ENCODE measurements around the gene PFKFB3. TPM values are rescaled to one million over a fixed set of nuclear protein-coding genes. Genes with fewer than 3 reads are reported as not detected.

The PFKFB3 gene
- total RNA-seq, 2 donors from 2014 or later = 23.4 to 70.7 TPM

- no peaks in the 10 kb centered on the region for H3K4me1 ChIP-seq
- H3K27ac ChIP-seq = no peak overlapping the region
- peaks cover 31% of the 10 kb centered on the region for H3K36me3 ChIP-seq
- H3K4me3 ChIP-seq = no peak overlapping the region
- no peak for TF ChIP-seq CTCF (IDR thresholded peaks at IDR 0.05)
- H3K27me3 ChIP-seq = no peaks in the 10 kb centered on the region
- no peak for DNase-seq
- no peaks in the 10 kb centered on the region for H3K9me3 ChIP-seq
- H3K9ac ChIP-seq (ENCODE audit: low read depth in 2 of 2, low read length in 2 of 2) = no peak overlapping the region
- intact Hi-C loops (cut with DNase I) = no loop called here
Observed at GRCh38 chr10:6223981-6224380, 21.2 kb downstream of the PFKFB3 start.

GRCh38 chr10:6224781-6225180, 22.0 kb downstream of the PFKFB3 start:
- no peaks in the 10 kb centered on the region for H3K4me1 ChIP-seq
- TF ChIP-seq CTCF (IDR thresholded peaks at IDR 0.05) = no peak
- H3K4me3 ChIP-seq = no peak overlapping the region
- no peaks in the 10 kb centered on the region for H3K9me3 ChIP-seq
- H3K9ac ChIP-seq (ENCODE audit: low read depth in 2 of 2, low read length in 2 of 2) = no peak overlapping the region
- peaks cover 31% of the 10 kb centered on the region for H3K36me3 ChIP-seq
- no peak for DNase-seq
- no peaks in the 10 kb centered on the region for H3K27me3 ChIP-seq
- no peak overlapping the region for H3K27ac ChIP-seq
- intact Hi-C loops (cut with DNase I) = no loop called here

GRCh38 chr10:6225263-6225814, 22.6 kb downstream of the PFKFB3 start:
- intact Hi-C loops (cut with DNase I) = no loop called here
- no peak for DNase-seq
- Histone ChIP-seq H3K27ac (no peak overlapping the region), H3K4me3 (no peak overlapping the region), H3K9ac (ENCODE audit: low read depth in 2 of 2, low read length in 2 of 2) (no peak overlapping the region), H3K27me3 (no peaks in the 10 kb centered on the region), H3K36me3 (peaks cover 31% of the 10 kb centered on the region), H3K9me3 (no peaks in the 10 kb centered on the region), H3K4me1 (no peaks in the 10 kb centered on the region)
- TF ChIP-seq CTCF (IDR thresholded peaks at IDR 0.05) = no peak

- H3K27ac ChIP-seq = no peak overlapping the region
- H3K4me3 ChIP-seq = no peak overlapping the region
- intact Hi-C loops (cut with DNase I) = no loop called here
- no peaks in the 10 kb centered on the region for H3K27me3 ChIP-seq
- no peaks in the 10 kb centered on the region for H3K9me3 ChIP-seq
- no peaks in the 10 kb centered on the region for H3K4me1 ChIP-seq
- H3K9ac ChIP-seq (ENCODE audit: low read depth in 2 of 2, low read length in 2 of 2) = no peak overlapping the region
- no peak for DNase-seq
- H3K36me3 ChIP-seq = peaks cover 27% of the 10 kb centered on the region
- TF ChIP-seq CTCF (IDR thresholded peaks at IDR 0.05) = no peak
Observed at GRCh38 chr10:6226216-6226615, 23.5 kb downstream of the PFKFB3 start.

GRCh38 chr10:6227346-6227745, 24.6 kb downstream of the PFKFB3 start:
- no peak overlapping the region for H3K27ac ChIP-seq
- H3K9me3 ChIP-seq = no peaks in the 10 kb centered on the region
- no peaks in the 10 kb centered on the region for H3K4me1 ChIP-seq
- H3K9ac ChIP-seq (ENCODE audit: low read depth in 2 of 2, low read length in 2 of 2) = no peak overlapping the region
- H3K4me3 ChIP-seq = no peak overlapping the region
- intact Hi-C loops (cut with DNase I) = no loop called here
- peaks cover 19% of the 10 kb centered on the region for H3K36me3 ChIP-seq
- no peaks in the 10 kb centered on the region for H3K27me3 ChIP-seq
- DNase-seq = no peak
- no peak for TF ChIP-seq CTCF (IDR thresholded peaks at IDR 0.05)
